ENCODE measurements around the gene CTNNBL1. TPM values are rescaled to one million over a fixed set of nuclear protein-coding genes. Genes with fewer than 3 reads are reported as not detected.

Gene CTNNBL1
- total RNA-seq, 4 donors from 2014 or later = 25.5 to 38.4 (median 35.1) TPM

GRCh38 chr20:37898233-37899104 lies 204.6 kb downstream of the CTNNBL1 start:
- no peak overlapping the region for H3K27ac ChIP-seq
- H3K4me3 ChIP-seq = no peak overlapping the region
- H3K27me3 ChIP-seq = peaks cover 0 to 31% of the 10 kb centered on the region in 2 donors
- no peaks in the 10 kb centered on the region for H3K36me3 ChIP-seq
- DNase-seq (ENCODE audit: low spot score in 2 of 2) = no peak
- 36 to 40% methylated on average over 10 of the region's 10 CpGs for WGBS, 2 donors
- H3K9me3 ChIP-seq = no peaks in the 10 kb centered on the region
- TF ChIP-seq EP300 (IDR thresholded peaks at IDR 0.05) = no peak
- TF ChIP-seq CTCF (IDR thresholded peaks at IDR 0.05) = no peak
- TF ChIP-seq POLR2A (IDR thresholded peaks at IDR 0.05) = no peak
- peaks cover 0 to 30% (median 16%) of the 10 kb centered on the region in 4 donors for H3K4me1 ChIP-seq

- WGBS, 2 donors = 60 to 64% methylated on average over 8 of the region's 8 CpGs
- Histone ChIP-seq H3K9me3 (no peaks in the 10 kb centered on the region), H3K36me3 (no peaks in the 10 kb centered on the region), H3K27ac (no peak overlapping the region), H3K4me3 (no peak overlapping the region), H3K27me3 (peaks cover 0 to 40% of the 10 kb centered on the region in 2 donors), H3K4me1 (peaks cover 0 to 30% (median 16%) of the 10 kb centered on the region in 4 donors)
- no peak for DNase-seq (ENCODE audit: low spot score in 2 of 2)
- TF ChIP-seq POLR2A (IDR thresholded peaks at IDR 0.05) = no peak
- TF ChIP-seq EP300 (IDR thresholded peaks at IDR 0.05) = no peak
- TF ChIP-seq CTCF (IDR thresholded peaks at IDR 0.05) = no peak
Observed at GRCh38 chr20:37899105-37900045, 205.5 kb downstream of the CTNNBL1 start.

- Histone ChIP-seq H3K36me3 (no peaks in the 10 kb centered on the region), H3K4me1 (peaks cover 0 to 30% (median 16%) of the 10 kb centered on the region in 4 donors)
- TF ChIP-seq CTCF (IDR thresholded peaks at IDR 0.05) (no peak), POLR2A (IDR thresholded peaks at IDR 0.05) (no peak), EP300 (IDR thresholded peaks at IDR 0.05) (no peak)
Observed at GRCh38 chr20:37901240-37901639, 207.4 kb downstream of the CTNNBL1 start.

GRCh38 chr20:37901654-37902503 lies 208.0 kb downstream of the CTNNBL1 start:
- no peak overlapping the region for H3K4me3 ChIP-seq
- WGBS, 2 donors = 12 to 13% methylated on average over 29 to 31 of the region's 38 CpGs

More at GRCh38 chr20:37901240-37901639, 207.4 kb downstream of the CTNNBL1 start:
- Histone ChIP-seq H3K4me3 (no peak overlapping the region), H3K27me3 (peaks cover 0 to 58% of the 10 kb centered on the region in 2 donors), H3K9me3 (no peaks in the 10 kb centered on the region), H3K27ac (no peak overlapping the region)
- WGBS, 2 donors = 24 to 29% methylated on average over 18 of the region's 18 CpGs
- DNase-seq (ENCODE audit: low spot score in 2 of 2) = no peak

More at GRCh38 chr20:37901654-37902503, 208.0 kb downstream of the CTNNBL1 start:
- Histone ChIP-seq H3K27me3 (peaks cover 0 to 63% of the 10 kb centered on the region in 2 donors), H3K9me3 (no peaks in the 10 kb centered on the region), H3K27ac (no peak overlapping the region), H3K36me3 (no peaks in the 10 kb centered on the region), H3K4me1 (peaks cover 0 to 27% (median 15%) of the 10 kb centered on the region in 4 donors)
- DNase-seq (ENCODE audit: low spot score in 2 of 2) = no peak
- no peak for TF ChIP-seq POLR2A (IDR thresholded peaks at IDR 0.05)
- peak in 1 of 5 experiments; percentile 10 for TF ChIP-seq CTCF (IDR thresholded peaks at IDR 0.05)
